Fibroblast of pulmonary artery (primary cell): ENCODE results near the gene ST14.
"Not testable (repeated sequence)": the region's sequence is repeated elsewhere in the genome, so short reads cannot be mapped to it uniquely, and the experiment has no call there.

Experiments used
- DNase-seq: peaks from one replicate; pipeline ENCODE4 v3.0.0-alpha.2; 2010; ENCODE audit warnings: low read depth
- H3K4me3 ChIP-seq: replicated peaks from 2 replicates; pipeline ENCODE4 v1.5.1; 2011; ENCODE audit warnings: low read depth, mild to moderate bottlenecking, control low read depth, low read length, moderate library complexity
- CTCF ChIP-seq: IDR thresholded peaks from 2 replicates; pipeline ENCODE4 v1.5.1; 2011; ENCODE audit warnings: mild to moderate bottlenecking, control low read depth, low read length, inconsistent platforms; ENCODE audit errors: missing control alignments

ST14 gene

GRCh38 chr11:130246270-130246669 lies 86.7 kb downstream of the ST14 start:
- H3K4me3 ChIP-seq, result no peak overlapping the region
- TF ChIP-seq CTCF, result no peak
- DNase-seq, result no peak

- no peak overlapping the region for H3K4me3 ChIP-seq
- peak; percentile 51 for DNase-seq
- TF ChIP-seq CTCF, result no peak
These were observed 87.2 kb downstream of the ST14 start for GRCh38 chr11:130246738-130247137.

- H3K4me3 ChIP-seq, result no peak overlapping the region
- no peak for DNase-seq
- TF ChIP-seq CTCF, result no peak
These were observed 87.7 kb downstream of the ST14 start for GRCh38 chr11:130247319-130247718.

- DNase-seq, result no peak
- H3K4me3 ChIP-seq, result no peak overlapping the region
- TF ChIP-seq CTCF, result no peak
These were observed 89.8 kb downstream of the ST14 start for GRCh38 chr11:130249371-130249770.

GRCh38 chr11:130249929-130250328 lies 90.3 kb downstream of the ST14 start:
- not testable (repeated sequence) for H3K4me3 ChIP-seq, DNase-seq

GRCh38 chr11:130251763-130252162 lies 92.2 kb downstream of the ST14 start:
- peak; percentile 4 for DNase-seq
- H3K4me3 ChIP-seq, result not testable (repeated sequence)
